ENCODE results near the gene GRM3.

The GRM3 gene

DNA sequence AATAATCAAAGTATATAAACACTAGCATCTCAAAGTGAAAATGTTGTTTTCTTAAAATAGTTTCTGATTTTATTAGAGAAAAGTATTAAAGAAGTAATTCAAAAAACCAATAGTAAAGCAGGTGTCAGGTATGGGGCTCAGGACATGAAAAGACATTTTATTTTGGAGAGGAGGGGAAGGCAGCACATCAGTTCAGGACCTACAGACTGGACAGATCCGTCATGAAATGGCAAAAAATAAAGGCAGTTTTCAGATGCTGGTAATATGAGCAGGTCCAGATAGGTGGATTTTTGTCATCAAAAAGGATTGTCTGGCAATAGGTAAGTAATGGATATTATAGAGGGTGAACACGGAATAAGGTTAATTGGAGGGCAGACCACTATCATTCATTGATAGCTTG lies 49.0 kb downstream of the GRM3 start:
- no peak for DNase-seq (ENCODE audit: low read depth in 2 of 2)

DNA sequence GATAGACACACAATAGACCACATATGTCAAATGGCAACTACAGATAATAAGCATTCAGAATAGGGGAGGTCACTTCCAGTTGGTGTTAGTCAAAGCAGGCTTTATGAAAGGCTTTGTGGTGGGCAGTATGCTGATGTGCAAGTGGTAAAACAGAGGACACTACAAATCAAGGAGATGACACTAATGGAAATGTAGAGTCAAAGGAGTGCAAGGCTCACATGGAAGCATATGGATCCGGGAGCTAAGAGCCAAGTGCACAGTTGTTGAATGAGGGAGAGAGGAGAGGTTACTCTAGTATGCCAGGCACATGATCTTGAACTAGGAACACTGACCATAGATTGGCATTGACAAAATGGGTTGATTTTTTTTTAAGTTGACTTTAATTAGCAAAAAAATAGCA lies 62.7 kb downstream of the GRM3 start:
- no peak for DNase-seq (ENCODE audit: low read depth in 2 of 2)

DNA sequence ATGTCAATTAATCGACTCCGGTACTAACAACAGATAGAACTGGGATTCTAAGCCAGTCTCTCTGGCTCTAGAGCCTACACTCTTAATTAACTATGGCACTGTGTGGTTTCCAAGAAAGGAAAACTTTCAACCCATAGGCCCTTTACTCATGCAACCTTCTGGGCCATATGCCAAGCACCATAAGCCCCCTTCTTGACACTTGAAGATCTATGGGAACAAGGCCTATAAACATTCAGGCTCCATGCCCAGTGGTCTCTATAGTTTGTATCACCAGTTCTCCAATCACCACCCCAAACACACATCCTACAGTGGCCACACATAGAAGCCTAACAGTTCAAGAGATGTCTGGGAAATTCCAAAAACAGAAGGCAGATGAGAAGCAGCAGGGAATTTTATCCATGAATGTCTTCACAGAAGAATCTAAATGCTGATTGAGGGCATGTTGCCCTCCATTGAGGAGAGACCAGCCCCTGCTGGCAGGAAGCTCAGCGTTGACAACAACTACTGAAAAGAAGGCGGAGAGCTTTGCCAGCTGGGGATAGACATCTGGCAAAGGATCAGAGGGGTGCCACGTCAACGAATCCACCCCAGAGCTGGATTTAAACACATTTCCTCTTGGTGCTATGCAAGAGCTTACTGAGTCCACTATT lies 64.4 kb downstream of the GRM3 start:
- no peak for DNase-seq (ENCODE audit: low read depth in 2 of 2)

DNA sequence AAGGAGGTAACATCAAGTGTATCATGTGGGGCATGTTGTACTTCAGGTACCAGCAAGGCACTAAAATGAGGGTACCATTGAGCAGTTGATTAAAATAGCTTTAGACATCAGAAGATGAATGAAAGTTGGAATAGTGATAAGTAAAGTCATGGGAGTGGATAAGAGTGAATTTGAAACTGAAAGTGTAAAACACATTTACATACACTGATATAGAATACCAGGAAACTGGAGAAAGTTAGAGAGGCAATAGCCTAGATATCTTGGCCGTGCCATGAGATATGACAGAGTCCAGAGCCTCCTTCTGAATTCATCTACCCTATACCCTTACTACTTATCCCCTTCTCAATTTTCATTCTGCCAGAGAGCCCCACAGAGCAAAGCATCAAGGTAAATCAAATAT lies 76.6 kb downstream of the GRM3 start:
- no peak for DNase-seq (ENCODE audit: low read depth in 2 of 2)

DNA sequence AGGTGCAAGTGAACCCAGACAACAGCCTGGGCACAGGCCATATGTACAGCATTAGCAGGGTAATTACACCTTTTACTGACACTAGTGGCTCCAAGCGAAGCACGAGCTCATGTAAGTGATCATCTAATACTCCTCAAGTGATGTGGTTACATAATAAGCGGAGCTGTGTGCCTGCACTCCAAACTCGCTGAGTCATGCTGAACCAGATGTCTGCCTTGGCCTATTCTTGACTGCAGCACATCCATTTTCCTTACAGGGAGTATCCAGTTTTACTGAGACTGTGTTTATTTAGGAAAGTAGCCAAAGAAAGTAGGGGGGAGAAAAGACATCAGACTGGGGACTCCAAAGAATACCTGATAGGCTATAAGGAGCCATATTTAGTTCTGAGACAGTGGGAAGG lies 90.1 kb downstream of the GRM3 start:
- DNase-seq (ENCODE audit: low read depth in 2 of 2): no peak

DNA sequence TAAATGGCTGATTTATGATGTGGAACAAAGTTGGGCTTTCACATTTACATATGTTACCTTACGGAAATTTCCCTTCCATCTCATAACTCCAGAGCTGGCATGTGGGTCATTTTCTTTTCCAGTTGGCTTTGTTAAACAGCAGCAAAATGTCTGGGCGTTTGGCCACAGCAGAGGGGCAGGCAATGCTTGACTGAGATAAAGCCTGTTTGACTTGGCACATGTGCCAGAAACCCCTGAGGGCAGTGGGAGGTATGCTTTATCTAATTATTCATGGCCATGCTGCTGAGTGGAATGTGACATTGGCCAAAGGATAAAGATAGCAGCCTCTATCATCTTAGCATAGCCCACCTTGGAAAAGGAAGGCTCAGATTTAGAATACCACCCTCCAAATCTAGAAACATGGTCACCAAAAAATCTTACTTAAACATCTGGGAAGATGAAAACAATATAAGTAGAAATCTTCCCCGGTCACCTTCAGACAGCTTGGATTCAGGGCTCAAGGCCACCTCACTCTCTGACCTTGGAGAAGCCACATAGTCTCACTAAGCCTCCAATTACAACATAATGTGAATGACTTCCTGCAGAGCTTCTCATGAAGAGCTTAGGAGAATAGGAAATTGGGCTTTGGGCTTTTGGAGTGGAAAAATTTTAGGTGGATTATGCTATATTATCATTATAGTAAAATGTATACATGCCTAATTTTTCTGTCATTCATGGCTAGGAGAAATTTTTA lies 101.5 kb downstream of the GRM3 start:
- DNase-seq (ENCODE audit: low read depth in 2 of 2): no peak

DNA sequence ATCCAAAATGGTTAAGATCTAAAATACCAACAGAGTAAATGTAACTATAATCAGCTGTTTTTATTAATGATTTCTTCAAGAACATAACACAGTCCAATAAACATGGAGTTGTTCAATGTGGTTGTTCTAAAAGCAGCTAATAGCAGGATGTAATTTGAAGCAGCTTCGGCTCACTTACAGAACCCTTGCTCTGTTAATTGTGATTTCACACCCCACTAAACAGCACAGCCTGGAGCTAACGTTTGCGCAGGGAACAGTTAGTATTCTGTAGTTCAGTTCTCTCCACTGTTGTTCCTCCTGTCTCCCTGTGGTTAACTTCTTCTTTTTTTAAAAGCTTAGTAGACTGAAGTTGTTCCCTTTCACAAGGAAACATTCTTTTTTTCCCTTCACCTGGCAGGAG lies 104.0 kb downstream of the GRM3 start:
- no peak for DNase-seq (ENCODE audit: low read depth in 2 of 2)

DNA sequence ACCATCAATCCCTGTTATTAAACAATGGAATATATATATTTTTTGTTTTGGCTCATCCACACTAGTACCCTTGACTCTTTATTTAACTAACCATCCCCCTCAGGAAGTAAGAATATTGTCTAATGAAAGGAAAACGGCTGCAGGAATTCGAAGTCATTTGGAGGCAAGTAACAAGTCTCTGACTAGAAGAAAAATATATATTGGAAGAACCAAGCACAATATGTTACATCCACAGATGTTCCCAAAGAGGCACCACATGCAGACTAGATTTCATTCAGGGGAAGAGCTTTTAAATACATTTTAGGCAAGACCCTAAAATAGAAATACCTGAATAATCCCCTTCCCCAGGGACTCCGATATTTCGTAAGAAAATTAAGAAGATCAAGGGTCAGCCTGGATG lies 104.5 kb downstream of the GRM3 start:
- no peak for DNase-seq (ENCODE audit: low read depth in 2 of 2)

DNA sequence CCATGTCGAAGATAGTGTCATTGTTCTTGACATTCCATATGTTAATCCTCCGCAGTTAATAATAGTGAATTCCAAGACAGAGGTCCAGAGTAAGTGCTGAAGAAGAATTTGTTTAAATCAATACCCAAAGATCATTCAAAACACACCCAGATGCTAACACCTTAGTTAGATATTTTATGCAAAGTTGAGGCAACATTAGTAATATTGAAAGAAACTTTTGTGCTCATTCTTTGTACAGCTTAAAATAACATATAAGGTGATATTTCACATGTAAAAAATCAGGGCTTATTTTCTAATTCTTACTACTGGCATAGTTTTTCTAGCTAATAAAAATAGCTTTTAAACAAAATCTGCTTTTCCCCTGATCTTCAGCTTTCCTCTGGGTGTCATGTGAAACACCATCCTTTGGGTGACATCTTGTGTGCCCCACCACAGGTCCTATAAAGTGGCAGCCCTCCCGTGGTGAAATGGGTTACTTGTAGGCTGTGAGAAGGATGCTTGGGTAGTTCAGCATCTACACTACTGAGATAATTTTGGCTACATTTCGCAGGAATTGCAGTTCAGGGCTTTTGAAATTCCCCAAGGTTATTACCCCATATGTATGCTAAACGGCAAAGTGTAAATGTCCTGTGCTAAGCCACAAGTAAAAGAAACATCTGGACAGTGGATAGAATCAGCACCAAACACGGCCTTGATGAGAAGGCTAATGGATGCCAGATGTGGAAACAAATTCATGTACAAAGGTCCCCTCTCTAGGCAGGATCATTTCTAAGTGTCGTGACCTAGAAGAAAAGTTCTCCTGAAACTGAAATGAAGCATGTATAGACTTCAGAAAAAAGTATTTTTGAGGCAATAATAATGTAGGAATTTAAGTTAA lies 105.4 kb downstream of the GRM3 start:
- DNase-seq (ENCODE audit: low read depth in 2 of 2): no peak

DNA sequence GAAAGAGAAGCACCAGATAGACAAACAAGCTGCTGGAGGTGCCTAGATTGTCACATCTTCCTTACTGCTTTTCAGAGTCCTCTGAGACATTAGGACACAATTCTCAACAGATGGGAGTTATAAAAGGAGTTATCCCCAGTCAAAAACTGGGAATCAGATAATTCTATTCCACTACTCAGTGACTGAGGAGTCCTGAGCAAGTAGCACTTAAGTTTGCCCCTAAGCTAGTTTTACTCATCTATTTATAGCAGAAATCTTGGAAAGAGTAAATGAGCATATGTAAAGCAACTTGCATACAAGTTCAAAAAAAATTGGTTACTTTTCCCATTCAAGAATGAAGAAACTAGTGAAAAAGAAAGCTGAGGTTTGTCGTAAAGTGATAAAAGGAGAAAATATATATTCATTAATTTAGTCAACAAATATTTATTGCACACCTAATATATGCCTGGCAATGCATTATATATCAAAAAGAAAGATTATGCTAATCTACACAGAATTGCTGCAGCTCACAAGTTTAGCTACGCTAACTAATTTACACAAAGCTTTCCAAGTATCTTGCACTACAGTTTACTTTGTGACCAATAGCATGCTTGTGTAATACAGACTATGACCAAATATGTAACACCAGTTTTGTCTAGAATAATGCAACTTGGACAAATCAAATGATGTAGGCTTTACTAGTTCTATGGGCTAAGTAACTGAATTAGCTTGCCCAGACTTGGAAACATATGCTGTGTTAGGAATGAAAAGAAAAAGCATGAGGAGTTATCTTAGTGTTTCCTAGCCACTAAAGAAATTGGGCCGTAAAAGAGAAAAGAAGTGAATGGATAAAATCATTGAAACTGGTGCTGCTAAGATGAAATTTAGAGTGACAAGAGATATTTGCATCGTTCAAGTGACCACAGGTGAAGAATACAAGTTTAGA lies 106.3 kb downstream of the GRM3 start:
- no peak for DNase-seq (ENCODE audit: low read depth in 2 of 2)

DNA sequence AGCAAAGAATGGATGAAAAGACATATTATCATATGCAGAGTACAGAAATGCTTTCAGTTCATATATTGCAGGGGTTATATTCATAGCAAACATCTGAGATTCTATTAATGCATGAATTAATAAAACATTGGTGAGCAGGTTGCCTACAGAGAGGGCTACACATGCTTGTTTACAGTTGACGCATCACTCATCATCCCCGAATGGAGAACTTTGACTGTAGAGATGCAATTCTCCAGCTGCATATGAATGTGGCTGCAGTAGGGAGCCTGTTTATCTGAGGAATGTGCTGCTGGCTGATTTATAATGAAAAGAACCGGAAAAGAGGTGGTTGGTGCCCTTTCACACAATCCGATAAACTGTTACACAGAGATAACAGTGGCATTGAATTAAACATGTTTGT lies 116.5 kb downstream of the GRM3 start:
- no peak for DNase-seq (ENCODE audit: low read depth in 2 of 2)

DNA sequence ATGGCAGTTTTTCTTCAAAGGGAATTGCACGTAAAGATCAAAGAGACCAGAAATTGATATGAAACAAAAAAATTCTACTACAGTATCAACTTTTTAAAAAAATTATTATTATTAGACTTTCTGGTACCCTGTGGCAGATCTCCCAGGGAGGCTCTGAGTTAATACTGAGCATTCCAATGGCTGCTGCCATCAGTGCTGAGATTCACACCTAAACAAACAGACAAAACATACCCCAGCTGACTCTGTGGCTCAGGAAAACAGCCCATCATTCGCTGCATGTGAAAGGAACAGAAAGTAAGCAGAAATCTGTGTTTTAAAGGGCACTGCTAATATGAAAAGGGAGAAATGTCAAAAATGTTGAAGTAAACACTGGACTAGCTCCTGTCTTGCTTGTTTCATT lies 118.4 kb downstream of the GRM3 start:
- DNase-seq (ENCODE audit: low read depth in 2 of 2): no peak

DNA sequence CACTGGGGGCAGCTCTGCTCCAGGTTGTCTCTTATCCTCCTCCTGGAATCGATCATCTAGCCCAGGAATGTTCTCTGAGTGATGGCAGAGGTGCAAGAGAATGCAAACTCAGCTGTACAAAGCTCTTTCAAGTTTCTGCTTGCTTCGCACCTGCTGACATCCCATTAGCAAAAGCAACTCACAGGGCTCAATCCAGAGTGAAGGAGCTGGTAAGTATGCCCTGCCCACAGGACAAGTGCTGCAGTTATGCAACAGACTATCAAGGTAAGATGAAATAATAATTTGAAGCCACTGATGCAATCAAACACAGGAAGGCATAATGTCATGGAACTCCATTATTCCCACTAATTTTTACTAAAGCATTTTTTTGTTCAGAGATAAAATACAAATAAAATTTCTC lies 122.2 kb downstream of the GRM3 start:
- no peak for DNase-seq (ENCODE audit: low read depth in 2 of 2)

DNA sequence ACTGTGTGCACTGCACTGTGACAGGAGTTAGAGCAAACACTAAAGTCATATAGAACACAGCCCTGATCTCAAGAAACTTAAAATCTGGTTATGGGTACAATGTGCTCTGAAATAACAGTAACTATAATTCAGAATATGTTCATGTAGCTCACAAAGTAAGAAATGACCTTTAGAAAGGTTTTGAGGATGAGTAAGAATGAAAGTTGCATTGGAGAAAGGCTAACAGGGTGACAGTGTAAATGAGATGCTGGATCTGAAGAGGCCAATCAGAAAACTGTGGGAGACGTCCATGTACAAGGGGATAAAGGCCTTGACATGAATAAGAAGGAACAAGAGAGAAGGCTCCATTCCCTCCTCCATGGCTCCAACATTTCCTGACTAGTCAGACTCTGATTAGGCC lies 124.7 kb downstream of the GRM3 start:
- DNase-seq (ENCODE audit: low read depth in 2 of 2): no peak

DNA sequence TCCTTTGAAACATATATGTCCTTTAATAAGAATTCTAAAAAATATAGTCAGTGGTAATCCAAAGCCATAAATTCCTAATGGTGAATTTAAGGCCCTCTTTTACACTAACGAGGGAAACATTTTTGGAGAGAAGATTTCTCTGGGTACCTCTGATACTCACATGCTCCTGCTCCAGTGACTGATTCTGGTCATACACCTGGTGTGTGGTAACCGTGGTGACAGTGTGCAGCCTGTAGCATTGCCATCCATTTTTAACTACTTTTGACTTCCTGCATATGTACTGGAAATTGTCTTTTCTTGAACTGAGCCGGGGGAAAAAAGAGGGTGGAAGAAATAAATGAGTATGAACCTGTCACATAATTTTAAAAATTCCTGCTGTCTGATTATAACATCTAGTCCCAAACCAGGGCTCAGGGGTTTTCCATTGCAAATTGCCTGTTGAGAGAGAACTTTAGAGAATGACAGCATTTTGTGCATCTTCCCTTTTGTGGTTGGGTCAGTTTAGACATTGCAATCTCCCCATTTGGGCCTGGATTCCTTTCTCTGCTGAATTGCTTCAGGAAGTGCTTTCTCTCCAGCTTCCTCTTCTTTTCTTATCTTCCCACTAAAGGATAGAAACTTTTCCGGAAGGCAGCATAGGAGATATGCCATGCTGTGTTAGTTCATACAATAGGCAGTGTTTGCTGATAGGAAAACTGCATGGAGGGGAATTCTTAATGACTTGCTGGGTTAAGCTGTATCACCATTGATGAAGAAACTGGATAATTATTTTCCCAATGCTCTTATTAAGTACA lies 125.5 kb downstream of the GRM3 start:
- no peak for DNase-seq (ENCODE audit: low read depth in 2 of 2)

DNA sequence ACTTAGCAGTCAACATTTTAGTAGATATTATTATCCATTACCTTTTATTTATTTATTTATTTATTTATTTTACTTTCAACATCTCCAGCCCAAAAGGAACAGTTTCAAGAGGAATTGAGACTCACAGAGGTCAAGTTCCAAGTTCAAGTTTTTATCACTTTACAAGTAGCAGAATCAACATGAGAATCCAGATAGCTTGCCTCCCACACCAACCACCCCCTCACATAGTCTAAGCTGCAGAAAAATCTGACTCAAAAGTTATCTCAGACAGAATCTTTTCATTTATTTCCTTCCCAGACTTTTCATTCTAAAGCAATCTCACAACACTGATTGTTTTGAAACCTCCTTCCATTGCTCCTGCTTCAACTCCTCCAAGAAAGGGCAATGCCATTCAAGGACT lies 129.6 kb downstream of the GRM3 start:
- no peak for DNase-seq (ENCODE audit: low read depth in 2 of 2)

DNA sequence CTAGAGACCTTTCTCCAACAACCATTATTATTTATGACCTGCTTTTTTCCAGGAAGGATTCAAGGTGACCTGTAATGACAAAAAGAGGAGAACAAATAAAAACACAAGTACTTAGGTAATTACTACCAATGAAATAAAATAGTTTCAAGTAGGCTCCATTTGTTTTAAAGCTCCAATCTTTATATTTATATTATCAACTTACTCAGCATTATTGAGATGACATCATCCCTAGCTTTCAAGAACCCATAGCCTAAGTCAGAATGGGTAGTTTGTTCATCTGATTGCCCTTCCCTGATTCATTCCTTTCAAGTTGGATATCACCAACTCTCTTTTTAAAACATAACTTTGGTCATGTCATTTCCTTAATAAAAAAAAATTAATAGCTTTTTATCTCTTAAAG lies 131.5 kb downstream of the GRM3 start:
- DNase-seq (ENCODE audit: low read depth in 2 of 2): no peak

DNA sequence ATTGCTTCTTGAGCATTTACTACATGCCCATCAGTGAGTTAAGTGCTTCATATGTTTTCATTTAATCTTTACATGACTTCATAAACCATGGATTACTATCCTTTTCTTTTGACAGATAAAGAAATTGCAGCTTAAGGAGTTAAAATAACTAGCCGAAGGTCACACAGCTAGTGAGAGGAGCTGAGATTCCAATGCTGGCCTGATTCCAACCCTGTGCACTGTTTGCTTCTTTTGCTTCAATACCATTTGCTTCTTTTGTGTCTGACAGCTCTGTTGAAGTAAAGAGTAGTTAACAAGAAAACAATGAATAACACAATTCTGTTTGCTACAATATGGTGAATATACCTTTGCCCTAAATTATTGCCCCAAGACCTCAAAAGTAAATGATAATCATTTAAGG lies 132.4 kb downstream of the GRM3 start:
- DNase-seq (ENCODE audit: low read depth in 2 of 2): no peak

DNA sequence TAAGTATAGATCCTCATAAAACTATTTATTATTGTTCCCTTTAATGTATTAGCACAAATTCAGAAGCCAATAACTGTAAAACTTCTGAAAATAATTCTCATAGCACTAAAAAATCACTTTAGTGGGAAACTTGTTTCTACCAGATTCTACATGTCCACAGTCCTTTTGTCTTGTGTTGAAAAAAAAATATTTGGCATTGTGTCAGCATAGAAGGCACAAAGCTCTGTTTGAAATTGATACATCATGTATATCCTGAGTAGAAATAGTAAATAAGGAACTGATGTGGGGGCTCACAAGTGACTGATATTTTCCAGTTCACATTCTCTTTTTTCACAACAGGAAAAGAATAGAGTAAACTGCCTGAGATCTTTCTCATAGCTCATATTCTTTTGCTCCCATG lies 134.6 kb downstream of the GRM3 start:
- no peak for DNase-seq (ENCODE audit: low read depth in 2 of 2)

DNA sequence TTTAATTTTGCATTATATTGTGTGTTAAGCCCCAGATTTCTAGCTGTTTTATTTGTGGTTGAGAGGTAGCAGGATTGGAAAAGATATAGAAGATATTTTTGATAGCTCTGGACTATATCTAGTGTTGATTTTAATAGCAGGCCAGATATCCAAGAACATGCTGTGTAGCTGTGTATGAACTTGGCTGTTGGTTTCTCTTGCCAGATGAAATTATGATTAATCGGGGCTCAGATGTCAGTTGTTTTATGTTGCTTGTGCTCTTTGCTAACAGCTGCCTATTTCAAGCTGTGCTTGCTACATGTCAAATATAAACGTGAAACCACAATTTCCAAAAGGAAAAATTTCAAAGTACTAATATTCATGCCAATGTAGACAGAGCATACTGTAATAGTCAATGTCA lies 141.1 kb downstream of the GRM3 start:
- no peak for DNase-seq (ENCODE audit: low read depth in 2 of 2)

DNA sequence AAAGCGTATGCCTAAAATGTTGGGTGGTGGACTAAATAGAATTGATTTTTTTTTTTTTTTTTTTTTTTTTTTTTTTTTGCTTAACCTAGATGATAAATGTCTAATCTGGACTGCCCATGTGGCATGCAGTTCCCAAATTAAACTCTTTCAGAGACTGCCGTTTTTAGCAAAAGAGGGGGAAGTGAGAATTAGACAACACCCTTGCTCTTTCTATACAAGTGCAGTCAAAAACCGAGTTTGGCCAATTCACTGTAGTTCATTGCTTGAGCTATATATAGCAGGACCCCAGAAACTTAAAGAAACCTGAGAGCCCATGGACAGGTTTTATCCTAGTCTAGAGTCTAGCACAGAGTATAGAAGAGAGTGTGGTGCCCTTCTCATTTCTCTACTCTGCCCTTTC lies 141.9 kb downstream of the GRM3 start:
- no peak for DNase-seq (ENCODE audit: low read depth in 2 of 2)

All from stimulated activated CD8-positive, alpha-beta memory T cell treated with anti-CD3 and anti-CD28 coated beads, Interleukin-2, amount 100 ng/mL, for 48 hours (primary cell).